Gastroesophageal sphincter (tissue), 4 donors: ENCODE measurements around the gene CDH15. TPM values are rescaled to one million over a fixed set of nuclear protein-coding genes. Genes with fewer than 3 reads are reported as not detected.

Experiments used
- ATAC-seq: fragments of 150-250 bp; one replicate; pipeline ENCODE4 v1.9.1; 2016; ENCODE audit warnings: mild to moderate bottlenecking, moderate library complexity
- H3K27ac ChIP-seq, 4 donors: fragments of 200-600 bp; sonication (generic) in 3 of 4; 1 replicate in 3 of 4; 2 replicates in 1 of 4; pipeline ENCODE4 v1.5.1; 2016 to 2019
- H3K27me3 ChIP-seq: fragments of 200-600 bp; sonication (generic); one replicate; pipeline ENCODE4 v1.5.1; 2019
- H3K36me3 ChIP-seq, 2 donors: fragments of 200-600 bp; sonication (generic); one replicate each; pipeline ENCODE4 v1.5.1; 2019; ENCODE audit warnings: control low read depth in 1 of 2
- H3K4me1 ChIP-seq, 3 donors: fragments of 200-600 bp; sonication (generic); 1 replicate in 2 of 3; 2 replicates in 1 of 3; pipeline ENCODE4 v1.5.1; 2016 to 2019; ENCODE audit warnings: control low read depth in 2 of 3
- H3K4me3 ChIP-seq, 2 donors: fragments of 200-600 bp; sonication (generic); one replicate each; pipeline ENCODE4 v1.5.1; 2019; ENCODE audit warnings: mild to moderate bottlenecking in 1 of 2, moderate library complexity in 1 of 2
- H3K9me3 ChIP-seq, 3 donors: fragments of 200-600 bp; sonication (generic); one replicate each; pipeline ENCODE4 v1.5.1; 2017 to 2019; ENCODE audit warnings: control low read depth in 2 of 3
- EP300 ChIP-seq: sonication (generic); formaldehyde crosslinking; IDR thresholded peaks from one replicate; pipeline ENCODE4 v1.6.1; 2017; ENCODE audit warnings: antibody characterized with exemption, mild to moderate bottlenecking
- POLR2A ChIP-seq, 2 donors: fragments of 450-650 bp; IDR thresholded peaks; one replicate each; pipeline ENCODE4 v1.6.1; 2017; ENCODE audit warnings: antibody characterized with exemption in 2 of 2, mild to moderate bottlenecking in 2 of 2, moderate library complexity in 1 of 2
- POLR2AphosphoS5 ChIP-seq: sonication (generic); formaldehyde crosslinking; IDR thresholded peaks from one replicate; pipeline ENCODE4 v1.6.1; 2017; ENCODE audit warnings: antibody characterized with exemption
- WGBS, 2 donors: methylation state at CpG; one replicate each; pipeline ENCODE4 v1.1.5; 2018; ENCODE audit warnings: low coverage in 1 of 2; 5-methylcytosine and 5-hydroxymethylcytosine counted together
- total RNA-seq, 4 donors: library from RNA; depleted of rRNA; stranded (reverse); fragments of >200 nt; gene quantifications; one replicate each; pipeline ENCODE4 v1.1.0, GENCODE V29; 2016
- TF ChIP-seq, protein P1 (sequence below), 4 experiments: fragments of 200-600 bp in 2 of 4; fragments of 450-650 bp in 2 of 4; sonication (generic) in 1 of 4; IDR thresholded peaks; one replicate each; pipeline ENCODE4 v1.5.1; 2017 to 2019; ENCODE audit warnings: antibody characterized with exemption in 4 of 4, mild to moderate bottlenecking in 2 of 4, moderate library complexity in 2 of 4

Gene CDH15
- total RNA-seq, 4 donors from 2014 or later: 0.15 to 1.1 (median 0.27) TPM; not detected in 1

DNA sequence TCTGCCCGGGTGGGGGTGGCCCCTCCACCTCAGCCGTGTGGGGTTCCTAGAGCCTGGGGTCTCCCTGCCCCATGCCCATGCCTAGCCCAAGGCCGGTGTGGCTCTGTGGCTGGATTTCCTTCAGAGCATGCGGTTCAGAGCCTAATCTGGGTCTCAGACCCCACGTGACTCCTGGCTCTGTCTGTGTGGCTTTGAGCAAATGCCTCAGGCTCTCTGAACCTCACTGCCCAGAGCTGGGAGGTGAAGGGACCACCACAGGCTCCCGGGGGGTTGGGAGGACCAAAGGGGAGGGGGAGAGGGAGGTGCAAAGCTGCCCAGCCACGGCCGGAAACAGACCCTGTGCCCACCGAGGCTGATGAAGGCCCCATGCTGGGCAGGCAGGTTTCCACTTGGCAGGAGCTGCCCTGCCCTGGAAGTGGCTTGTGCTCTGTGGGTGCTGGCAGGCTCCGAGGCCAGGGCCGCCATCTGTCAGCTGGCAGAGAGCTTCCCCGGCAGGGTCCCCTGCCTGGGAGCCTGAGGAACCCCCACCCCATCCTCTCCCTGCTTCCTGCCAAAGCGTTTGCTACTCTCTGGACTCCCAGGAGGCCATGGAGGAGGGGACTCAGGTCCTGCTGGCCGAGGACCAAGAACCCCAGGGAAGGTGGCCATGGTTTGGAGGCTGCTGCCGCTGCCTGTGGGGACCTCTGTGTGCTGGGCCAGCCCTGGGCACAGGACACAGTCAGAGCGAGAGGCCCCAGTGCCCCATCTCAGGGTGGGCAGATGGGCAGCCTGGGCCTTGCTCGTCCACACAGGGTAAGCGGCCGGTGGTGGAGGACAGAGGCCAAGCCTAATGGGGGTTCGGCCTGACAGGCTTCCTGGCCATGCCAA is 4.0 kb downstream of the CDH15 start:
- no peak for TF ChIP-seq POLR2AphosphoS5
- TF ChIP-seq POLR2A (IDR thresholded peaks at IDR 0.05): no peak
- TF ChIP-seq, protein P1, sequence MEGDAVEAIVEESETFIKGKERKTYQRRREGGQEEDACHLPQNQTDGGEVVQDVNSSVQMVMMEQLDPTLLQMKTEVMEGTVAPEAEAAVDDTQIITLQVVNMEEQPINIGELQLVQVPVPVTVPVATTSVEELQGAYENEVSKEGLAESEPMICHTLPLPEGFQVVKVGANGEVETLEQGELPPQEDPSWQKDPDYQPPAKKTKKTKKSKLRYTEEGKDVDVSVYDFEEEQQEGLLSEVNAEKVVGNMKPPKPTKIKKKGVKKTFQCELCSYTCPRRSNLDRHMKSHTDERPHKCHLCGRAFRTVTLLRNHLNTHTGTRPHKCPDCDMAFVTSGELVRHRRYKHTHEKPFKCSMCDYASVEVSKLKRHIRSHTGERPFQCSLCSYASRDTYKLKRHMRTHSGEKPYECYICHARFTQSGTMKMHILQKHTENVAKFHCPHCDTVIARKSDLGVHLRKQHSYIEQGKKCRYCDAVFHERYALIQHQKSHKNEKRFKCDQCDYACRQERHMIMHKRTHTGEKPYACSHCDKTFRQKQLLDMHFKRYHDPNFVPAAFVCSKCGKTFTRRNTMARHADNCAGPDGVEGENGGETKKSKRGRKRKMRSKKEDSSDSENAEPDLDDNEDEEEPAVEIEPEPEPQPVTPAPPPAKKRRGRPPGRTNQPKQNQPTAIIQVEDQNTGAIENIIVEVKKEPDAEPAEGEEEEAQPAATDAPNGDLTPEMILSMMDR (IDR thresholded peaks at IDR 0.05): no peak
- TF ChIP-seq EP300: no peak
- no peak overlapping the region for H3K27ac ChIP-seq
- peaks cover 90% of the 10 kb centered on the region for H3K27me3 ChIP-seq
- no CpG with 5 or more reads among the region's 20 CpGs for WGBS, 2 donors
- H3K4me1 ChIP-seq: peaks cover 0 to 17% (median 12%) of the 10 kb centered on the region in 3 donors
- no peak overlapping the region for H3K4me3 ChIP-seq
- no peaks in the 10 kb centered on the region for H3K36me3 ChIP-seq
- no peaks in the 10 kb centered on the region for H3K9me3 ChIP-seq
- no peak for ATAC-seq

DNA sequence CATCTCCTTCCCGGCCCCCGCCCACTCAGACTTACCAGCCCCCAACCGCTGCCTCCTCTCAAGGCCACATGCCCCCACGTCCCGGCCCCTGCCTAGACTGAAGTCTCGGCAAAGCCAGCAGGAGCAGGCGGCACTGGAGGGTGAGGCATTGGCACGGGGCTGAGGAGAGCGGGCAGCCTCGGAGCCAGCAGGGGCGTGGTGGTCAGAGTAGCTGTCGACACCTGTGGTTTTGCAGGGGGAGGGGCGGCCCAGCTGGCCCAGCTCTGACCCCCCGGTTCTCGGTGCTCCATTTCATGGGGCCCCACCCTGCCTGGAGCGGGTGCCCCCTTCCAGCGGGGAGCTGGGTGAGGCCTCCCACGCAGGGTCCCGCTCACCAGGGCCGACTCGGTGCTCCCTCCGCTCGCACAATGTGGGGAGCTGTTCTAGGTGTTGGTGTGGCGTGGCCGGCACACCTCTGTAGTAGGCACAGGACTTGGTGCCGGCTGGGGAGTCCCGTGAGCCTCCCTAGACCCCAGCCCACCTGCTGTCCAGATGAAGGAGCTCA is 4.7 kb downstream of the CDH15 start:
- WGBS, 2 donors: no CpG with 5 or more reads among the region's 27 CpGs
- peaks cover 90% of the 10 kb centered on the region for H3K27me3 ChIP-seq
- H3K36me3 ChIP-seq: no peaks in the 10 kb centered on the region
- no peak overlapping the region for H3K27ac ChIP-seq
- H3K4me1 ChIP-seq: peaks cover 0 to 10% (median 5%) of the 10 kb centered on the region in 3 donors
- no peak overlapping the region for H3K4me3 ChIP-seq
- TF ChIP-seq POLR2AphosphoS5 (no peak), EP300 (no peak), POLR2A (IDR thresholded peaks at IDR 0.05) (no peak)
- TF ChIP-seq, protein P1 (IDR thresholded peaks at IDR 0.05): no peak
- H3K9me3 ChIP-seq: no peaks in the 10 kb centered on the region
- ATAC-seq: no peak

DNA sequence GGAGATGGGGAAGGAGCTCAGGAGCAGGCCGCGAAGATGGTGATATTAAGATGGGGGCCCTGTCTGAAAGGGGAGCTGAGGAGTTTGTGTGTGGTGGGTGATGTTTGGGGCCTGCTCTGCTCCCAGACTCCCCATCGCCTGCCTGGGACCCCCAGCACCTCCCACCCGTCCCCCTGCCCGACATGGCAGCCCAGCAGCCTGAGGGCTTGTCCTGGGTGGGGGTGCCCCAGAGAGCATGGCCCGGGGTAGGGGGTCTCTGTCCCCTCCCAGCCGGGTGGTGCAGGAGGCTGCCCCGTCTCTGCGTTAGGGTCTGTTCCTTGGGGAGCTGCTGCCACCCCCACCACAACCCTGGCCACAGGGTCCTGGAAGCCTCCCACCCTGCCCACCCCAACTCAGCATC is 5.2 kb downstream of the CDH15 start:
- Histone ChIP-seq H3K4me3 (no peak overlapping the region), H3K27ac (no peak overlapping the region), H3K27me3 (peaks cover 90% of the 10 kb centered on the region), H3K4me1 (peaks cover 0 to 5% (median under 1%) of the 10 kb centered on the region in 3 donors), H3K9me3 (no peaks in the 10 kb centered on the region), H3K36me3 (no peaks in the 10 kb centered on the region)
- TF ChIP-seq EP300: no peak
- WGBS, 2 donors: no CpG with 5 or more reads among the region's 9 CpGs
- no peak for ATAC-seq

DNA sequence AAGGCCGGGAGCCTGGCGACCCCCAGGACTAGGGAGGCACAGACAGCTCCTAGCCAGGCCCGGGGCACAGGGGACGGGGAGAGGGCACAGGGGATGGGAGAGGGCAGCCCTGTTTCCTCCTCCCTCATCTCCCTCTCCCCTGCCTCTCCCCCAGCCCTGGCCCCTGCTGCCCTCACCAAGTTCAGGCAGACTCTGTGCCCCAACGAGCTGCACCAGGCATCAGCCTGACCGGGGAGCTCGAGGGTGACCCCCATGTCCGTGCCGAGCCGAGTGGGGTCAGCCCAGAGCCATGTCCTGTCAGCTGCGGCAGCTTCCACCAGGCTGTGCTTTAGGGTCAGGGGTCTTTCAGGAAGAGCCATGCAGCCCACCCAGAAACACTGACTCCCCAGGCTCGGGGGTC is 6.0 kb downstream of the CDH15 start:
- Histone ChIP-seq H3K27ac (no peak overlapping the region), H3K36me3 (no peaks in the 10 kb centered on the region), H3K27me3 (peaks cover 89% of the 10 kb centered on the region), H3K4me1 (no peaks in the 10 kb centered on the region), H3K4me3 (no peak overlapping the region), H3K9me3 (no peaks in the 10 kb centered on the region)
- 44% methylated on average over 4 of the region's 12 CpGs; no CpG with 5 or more reads in 1 of the 2 donors for WGBS, 2 donors
- no peak for ATAC-seq
- no peak for TF ChIP-seq EP300

DNA sequence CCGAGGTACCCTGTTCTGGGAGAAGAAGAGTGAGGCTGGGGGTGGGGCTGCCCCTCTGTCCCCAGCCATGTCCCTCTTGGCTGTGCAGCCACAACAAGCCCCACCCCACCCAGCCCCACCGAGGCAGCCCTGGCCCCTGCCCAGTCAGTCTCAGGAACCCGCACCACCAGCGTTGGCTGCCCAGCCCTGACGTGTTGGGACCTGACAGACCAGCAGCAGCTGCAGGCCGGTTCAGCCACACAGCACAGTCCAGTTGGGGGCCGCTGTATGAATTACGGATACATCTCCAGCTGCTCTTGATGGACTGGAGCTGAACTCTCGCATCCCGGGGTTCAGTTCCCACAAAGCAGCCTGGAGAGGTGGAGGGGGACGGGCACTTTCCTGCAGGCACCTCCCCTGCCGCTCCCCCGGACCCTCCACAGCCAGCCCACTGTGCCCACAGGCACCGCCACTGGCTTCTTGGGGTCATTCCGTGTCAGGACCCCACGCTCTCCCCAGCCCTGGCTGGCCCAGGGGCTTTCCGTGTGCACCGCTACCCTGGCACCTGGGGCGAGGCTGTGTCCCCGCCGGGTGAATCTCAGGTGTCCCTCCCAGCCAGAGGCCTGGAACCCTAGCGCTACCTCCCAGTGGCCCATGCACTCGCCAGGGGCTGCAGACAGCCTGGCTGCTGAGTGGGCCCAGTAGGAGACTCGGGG is 7.1 kb downstream of the CDH15 start:
- no peak for ATAC-seq
- no peak overlapping the region for H3K4me3 ChIP-seq
- H3K4me1 ChIP-seq: no peaks in the 10 kb centered on the region
- no peaks in the 10 kb centered on the region for H3K36me3 ChIP-seq
- TF ChIP-seq EP300: no peak
- TF ChIP-seq POLR2A (IDR thresholded peaks at IDR 0.05): no peak
- no peak for TF ChIP-seq POLR2AphosphoS5
- TF ChIP-seq, protein P1 (IDR thresholded peaks at IDR 0.05): no peak
- peaks cover 93% of the 10 kb centered on the region for H3K27me3 ChIP-seq
- no peaks in the 10 kb centered on the region for H3K9me3 ChIP-seq
- no CpG with 5 or more reads among the region's 24 CpGs for WGBS, 2 donors
- H3K27ac ChIP-seq: no peak overlapping the region
